B cell (primary cell): ENCODE data around the gene EXOC6B. TPM values are rescaled to one million over a fixed set of nuclear protein-coding genes. Genes with fewer than 3 reads are reported as not detected.

ENCODE experiments used
- ATAC-seq: fragments of 200-7000 bp; cut with Tn5 transposase; one replicate; pipeline ENCODE4 v1.10.0; 2021; ENCODE audit warnings: low read depth, mild to moderate bottlenecking, moderate number of reproducible peaks, moderate library complexity
- CTCF ChIA-PET: fragments of 350-600 bp; sonication (Branson Sonifier 250); formaldehyde crosslinking; loops from one replicate; lab custom pipeline; 2021; ENCODE audit warnings: antibody characterized with exemption, inconsistent platforms; lab: Charles Lee
- POLR2A ChIA-PET: fragments of 350-600 bp; sonication (Branson Sonifier 250); formaldehyde crosslinking; loops from one replicate; lab custom pipeline; 2021; ENCODE audit warnings: antibody characterized with exemption; lab: Charles Lee
- DNase-seq: peaks from one replicate; pipeline ENCODE4 v3.0.0; 2013
- H2AFZ ChIP-seq: 2 replicates; pipeline ENCODE4 v1.6.1; 2012; ENCODE audit warnings: mild to moderate bottlenecking, low read depth, low read length; ENCODE audit not compliant: insufficient read depth, poor library complexity, severe bottlenecking
- H3K27ac ChIP-seq, 2 donors: 1 replicate in 1 of 2; 2 replicates in 1 of 2; pipeline ENCODE4 v1.5.1; 2012 to 2013; ENCODE audit warnings: low read length in 2 of 2, mild to moderate bottlenecking in 2 of 2, moderate library complexity in 1 of 2
- H3K27me3 ChIP-seq, 4 experiments: fragments of 200-600 bp in 1 of 4; sonication (generic) in 1 of 4; replicated peaks in 1 of 4; 1 replicate in 2 of 4; 2 replicates in 2 of 4; pipeline versions ENCODE4 v1.6.1 to v1.7.0; 2013 to 2016; ENCODE audit warnings: low read length in 3 of 4, mild to moderate bottlenecking in 2 of 4, mixed read lengths in 1 of 4, moderate library complexity in 1 of 4; ENCODE audit not compliant: insufficient read depth in 4 of 4, control insufficient read depth in 3 of 4; ENCODE audit errors: control extremely low read depth in 1 of 4
- H3K36me3 ChIP-seq, 2 experiments: replicated peaks in 1 of 2; 1 replicate in 1 of 2; 2 replicates in 1 of 2; pipeline versions ENCODE4 v1.6.1 to v1.7.1; 2013; ENCODE audit warnings: low read length in 1 of 2; ENCODE audit not compliant: insufficient read depth in 2 of 2, control insufficient read depth in 1 of 2; ENCODE audit errors: control extremely low read depth in 1 of 2, extremely low read depth in 1 of 2
- H3K4me1 ChIP-seq, 2 donors: fragments of 200-600 bp in 1 of 2; sonication (generic) in 1 of 2; 1 replicate in 1 of 2; 2 replicates in 1 of 2; pipeline versions ENCODE4 v1.5.1 to v1.6.1; 2013 to 2017; ENCODE audit warnings: low read length in 2 of 2; ENCODE audit not compliant: control insufficient read depth in 2 of 2, insufficient read depth in 2 of 2
- H3K4me2 ChIP-seq: replicated peaks from 2 replicates; pipeline ENCODE3; 2012; ENCODE audit warnings: mild to moderate bottlenecking, low read depth, low read length; ENCODE audit not compliant: poor library complexity, severe bottlenecking
- H3K4me3 ChIP-seq, 5 experiments: fragments of 200-600 bp in 1 of 5; sonication (generic) in 1 of 5; 1 replicate in 3 of 5; 2 replicates in 2 of 5; pipeline versions ENCODE4 v1.5.1 to v1.7.0; 2011 to 2016; ENCODE audit warnings: low read length in 4 of 5, mild to moderate bottlenecking in 4 of 5, low read depth in 2 of 5, control low read depth in 1 of 5, moderate library complexity in 1 of 5; ENCODE audit not compliant: insufficient read depth in 1 of 5; ENCODE audit errors: control extremely low read depth in 1 of 5, extremely low read depth in 1 of 5
- H3K79me2 ChIP-seq: fragments of 200-600 bp; sonication (generic); one replicate; pipeline ENCODE4 v1.6.0; 2016; ENCODE audit warnings: low read length; ENCODE audit not compliant: control insufficient read depth, insufficient read depth
- H3K9ac ChIP-seq: fragments of 200-600 bp; sonication (generic); 2 replicates; pipeline ENCODE4 v1.6.1; 2017; ENCODE audit warnings: mild to moderate bottlenecking, low read length, moderate library complexity
- H3K9me3 ChIP-seq, 3 donors: one replicate each; pipeline versions ENCODE4 v1.6.1 to v1.7.1; 2013; ENCODE audit warnings: low read length in 2 of 3; ENCODE audit not compliant: control insufficient read depth in 2 of 3, insufficient read depth in 1 of 3; ENCODE audit errors: control extremely low read depth in 1 of 3
- H4K20me1 ChIP-seq: 2 replicates; pipeline ENCODE4 v1.6.0; 2012; ENCODE audit warnings: mild to moderate bottlenecking, low read length; ENCODE audit not compliant: insufficient read depth, control insufficient read depth, poor library complexity, severe bottlenecking
- H3K27ac Mint-ChIP-seq: one replicate; pipeline ENCODE4 v1.8.0; 2021; ENCODE audit warnings: mixed read lengths
- H3K27me3 Mint-ChIP-seq: one replicate; pipeline ENCODE4 v1.8.0; 2021; ENCODE audit warnings: mixed read lengths
- H3K4me1 Mint-ChIP-seq: one replicate; pipeline ENCODE4 v1.8.0; 2021; ENCODE audit warnings: mixed read lengths
- H3K4me3 Mint-ChIP-seq: one replicate; pipeline ENCODE4 v1.8.0; 2021; ENCODE audit warnings: mixed read lengths
- H3K9me3 Mint-ChIP-seq: one replicate; pipeline ENCODE4 v1.8.0; 2022; ENCODE audit warnings: mixed read lengths; ENCODE audit not compliant: insufficient read depth
- EZH2 ChIP-seq: IDR thresholded peaks from 2 replicates; pipeline ENCODE4 v1.6.1; 2012; ENCODE audit warnings: borderline replicate concordance, low read depth, mild to moderate bottlenecking, moderate library complexity, low read length; ENCODE audit not compliant: insufficient read depth, poor library complexity, severe bottlenecking
- WGBS: methylation state at CpG from one replicate; pipeline ENCODE4 v1.1.5; 2013; ENCODE audit warnings: missing lambda C conversion rate; ENCODE audit not compliant: insufficient coverage; 5-methylcytosine and 5-hydroxymethylcytosine counted together
- intact Hi-C: fragments of 100-400 bp; cut with micrococcal nuclease; formaldehyde crosslinking; loops from one replicate; pipeline ENCODE4 v1.10.0; 2022
- polyA plus RNA-seq: library from polyadenylated mRNA; depleted of rRNA; stranded (reverse); fragments of >200 nt; gene quantifications from 2 replicates; pipeline ENCODE4 v1.2.3, GENCODE V29; 2012
- total RNA-seq, 2 donors: library from RNA; stranded (reverse); fragments of 120-200 nt in 1 of 2; gene quantifications; 1 replicate in 1 of 2; 2 replicates in 1 of 2; pipeline versions ENCODE4 v1.2.3 to v1.2.4, GENCODE V29; 2013 to 2022
- TF ChIP-seq, protein P1 (sequence below): fragments of 200-600 bp; IDR thresholded peaks from one replicate; pipeline ENCODE4 v1.8.0; 2022; ENCODE audit warnings: antibody characterized with exemption, mild to moderate bottlenecking

Gene EXOC6B
- total and polyA plus RNA-seq, 2 donors (not counting 1 experiment from before 2014, with no cell fraction given) = 4.8 to 22.6 TPM

DNA sequence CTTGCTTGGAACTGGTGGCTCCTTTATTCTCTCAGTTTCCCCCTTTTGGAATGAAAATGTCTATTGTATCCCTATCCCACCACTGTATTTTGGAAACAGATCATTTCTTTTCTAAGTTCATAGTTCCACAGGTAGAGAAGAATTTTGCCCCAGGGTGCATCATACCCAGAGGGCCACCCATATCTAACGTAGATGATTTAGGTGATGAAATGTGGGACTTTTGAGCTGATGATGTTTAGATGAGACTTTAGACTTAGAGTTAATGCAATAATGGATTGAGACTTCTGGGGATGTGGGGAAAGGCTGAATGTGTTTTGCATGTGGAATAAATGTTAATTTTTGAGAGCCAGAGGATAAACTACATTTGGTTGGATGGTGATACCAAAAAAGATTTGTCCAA is 570.3 kb downstream of the EXOC6B start:
- no peak overlapping the region for H2AFZ ChIP-seq
- H3K27ac Mint-ChIP-seq = no peak overlapping the region
- no peak overlapping the region for H3K27ac ChIP-seq
- no peaks in the 10 kb centered on the region for H3K4me1 ChIP-seq
- H3K4me2 ChIP-seq = no peak overlapping the region
- no peak overlapping the region for H3K4me3 ChIP-seq
- H3K4me3 Mint-ChIP-seq = no peak overlapping the region
- no peaks in the 10 kb centered on the region for H3K27me3 Mint-ChIP-seq
- H3K79me2 ChIP-seq = no peaks in the 10 kb centered on the region
- DNase-seq = no peak
- WGBS = 100% methylated on average over 1 of the region's 1 CpG
- CTCF ChIA-PET = no interaction called here
- no peaks in the 10 kb centered on the region for H3K4me1 Mint-ChIP-seq
- no peaks in the 10 kb centered on the region for H3K27me3 ChIP-seq
- no peak overlapping the region for H3K9ac ChIP-seq
- H3K36me3 ChIP-seq = no peaks in the 10 kb centered on the region
- POLR2A ChIA-PET = no interaction called here
- TF ChIP-seq, protein P1, sequence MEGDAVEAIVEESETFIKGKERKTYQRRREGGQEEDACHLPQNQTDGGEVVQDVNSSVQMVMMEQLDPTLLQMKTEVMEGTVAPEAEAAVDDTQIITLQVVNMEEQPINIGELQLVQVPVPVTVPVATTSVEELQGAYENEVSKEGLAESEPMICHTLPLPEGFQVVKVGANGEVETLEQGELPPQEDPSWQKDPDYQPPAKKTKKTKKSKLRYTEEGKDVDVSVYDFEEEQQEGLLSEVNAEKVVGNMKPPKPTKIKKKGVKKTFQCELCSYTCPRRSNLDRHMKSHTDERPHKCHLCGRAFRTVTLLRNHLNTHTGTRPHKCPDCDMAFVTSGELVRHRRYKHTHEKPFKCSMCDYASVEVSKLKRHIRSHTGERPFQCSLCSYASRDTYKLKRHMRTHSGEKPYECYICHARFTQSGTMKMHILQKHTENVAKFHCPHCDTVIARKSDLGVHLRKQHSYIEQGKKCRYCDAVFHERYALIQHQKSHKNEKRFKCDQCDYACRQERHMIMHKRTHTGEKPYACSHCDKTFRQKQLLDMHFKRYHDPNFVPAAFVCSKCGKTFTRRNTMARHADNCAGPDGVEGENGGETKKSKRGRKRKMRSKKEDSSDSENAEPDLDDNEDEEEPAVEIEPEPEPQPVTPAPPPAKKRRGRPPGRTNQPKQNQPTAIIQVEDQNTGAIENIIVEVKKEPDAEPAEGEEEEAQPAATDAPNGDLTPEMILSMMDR = no peak
- TF ChIP-seq EZH2 = no peak
- H3K9me3 Mint-ChIP-seq = peaks cover 4% of the 10 kb centered on the region
- intact Hi-C loops = no loop called here
- no peaks in the 10 kb centered on the region for H4K20me1 ChIP-seq
- no peak for ATAC-seq
- peaks cover 0 to 7% (median 0%) of the 10 kb centered on the region in 3 donors for H3K9me3 ChIP-seq

DNA sequence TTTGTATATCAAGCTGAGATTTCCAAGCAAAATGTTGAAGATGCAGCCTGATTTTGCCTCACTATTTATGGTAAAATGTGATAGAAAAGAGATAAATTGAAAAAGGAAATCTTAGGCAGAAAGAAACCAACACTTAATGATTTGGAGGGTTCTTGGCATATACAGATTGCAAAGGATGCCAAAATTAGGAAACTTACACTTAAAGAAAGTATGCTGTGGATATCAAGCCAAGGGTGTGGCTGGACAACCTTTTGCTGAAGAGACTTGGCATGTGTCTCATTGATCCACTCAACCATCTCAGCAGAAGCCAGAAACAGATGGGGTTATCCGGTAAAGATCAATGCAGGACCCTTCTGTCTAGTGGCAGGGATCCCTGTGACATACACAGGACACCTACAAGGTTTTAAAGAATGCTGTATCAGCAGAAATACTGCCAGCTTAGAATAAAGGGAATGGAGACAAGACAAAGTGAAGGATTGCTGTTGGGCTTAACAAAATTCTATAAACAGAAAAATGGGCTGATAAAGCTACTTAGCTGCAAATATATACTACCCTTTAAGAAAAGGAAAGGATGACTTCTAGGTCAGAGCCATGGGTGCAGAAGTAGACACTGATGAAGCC is 570.9 kb downstream of the EXOC6B start:
- no peaks in the 10 kb centered on the region for H3K4me1 Mint-ChIP-seq
- no peak overlapping the region for H3K27ac ChIP-seq
- H3K4me3 ChIP-seq = no peak overlapping the region
- H3K27ac Mint-ChIP-seq = no peak overlapping the region
- no peak overlapping the region for H3K9ac ChIP-seq
- WGBS = 83% methylated on average over 1 of the region's 1 CpG
- no peak for TF ChIP-seq EZH2
- TF ChIP-seq, protein P1 = no peak
- no peaks in the 10 kb centered on the region for H3K36me3 ChIP-seq
- ChIA-PET CTCF (no interaction called here), POLR2A (no interaction called here)
- no peaks in the 10 kb centered on the region for H3K4me1 ChIP-seq
- peaks cover 4% of the 10 kb centered on the region for H3K9me3 Mint-ChIP-seq
- no peak overlapping the region for H3K4me3 Mint-ChIP-seq
- no peak for ATAC-seq
- no peak overlapping the region for H2AFZ ChIP-seq
- H4K20me1 ChIP-seq = no peaks in the 10 kb centered on the region
- intact Hi-C loops = no loop called here
- peaks cover 0 to 7% (median 0%) of the 10 kb centered on the region in 3 donors for H3K9me3 ChIP-seq
- H3K79me2 ChIP-seq = no peaks in the 10 kb centered on the region
- H3K4me2 ChIP-seq = no peak overlapping the region
- H3K27me3 ChIP-seq = no peaks in the 10 kb centered on the region
- no peak for DNase-seq
- no peaks in the 10 kb centered on the region for H3K27me3 Mint-ChIP-seq
